H1 (cell line): ENCODE data around the gene PTDSS2. TPM values are rescaled to one million over a fixed set of nuclear protein-coding genes. Genes with fewer than 3 reads are reported as not detected.

ENCODE experiments used
- CTCF ChIA-PET: fragments of 300-600 bp; sonication (Branson Sonifier 250); formaldehyde crosslinking; loops from one replicate; lab custom pipeline; 2021; ENCODE audit not compliant: partially characterized antibody; lab: Charles Lee
- POLR2A ChIA-PET: fragments of 300-600 bp; sonication (Branson Sonifier 250); formaldehyde crosslinking; loops from one replicate; lab custom pipeline; 2021; ENCODE audit warnings: inconsistent platforms; ENCODE audit not compliant: partially characterized antibody; lab: Charles Lee
- DNase-seq, 2 experiments: peaks; one replicate each; pipeline versions ENCODE4 v3.0.0 to v3.0.0-alpha.2; 2010 to 2022; ENCODE audit warnings: low spot score in 2 of 2, low read depth in 1 of 2, mixed read lengths in 1 of 2
- FAIRE-seq: peaks from 2 replicates; lab custom pipeline; 2011; peaks lifted over from hg19 to GRCh38; lab: Jason Lieb, UNC
- H2AFZ ChIP-seq: 2 replicates; pipeline ENCODE4 v1.8.1; 2012; ENCODE audit warnings: low read length, inconsistent platforms
- H2AK5ac ChIP-seq: 2 replicates; pipeline ENCODE4 v1.6.1; 2013; ENCODE audit warnings: low read depth, low read length
- H2BK120ac ChIP-seq: replicated peaks from 2 replicates; pipeline ENCODE3; 2013; ENCODE audit warnings: low read depth, low read length, inconsistent platforms
- H2BK12ac ChIP-seq: 2 replicates; pipeline ENCODE4 v1.6.1; 2013; ENCODE audit warnings: low read depth, low read length
- H2BK15ac ChIP-seq: 2 replicates; pipeline ENCODE4 v1.6.1; 2013; ENCODE audit warnings: low read length
- H2BK20ac ChIP-seq: 2 replicates; pipeline ENCODE4 v1.6.1; 2013; ENCODE audit warnings: low read length
- H2BK5ac ChIP-seq: 2 replicates; pipeline ENCODE4 v1.6.1; 2013; ENCODE audit warnings: low read depth, low read length
- H3K14ac ChIP-seq: 2 replicates; pipeline ENCODE4 v1.6.1; 2013; ENCODE audit warnings: inconsistent platforms; ENCODE audit not compliant: insufficient read length
- H3K18ac ChIP-seq: 2 replicates; pipeline ENCODE4 v1.6.1; 2013; ENCODE audit warnings: low read length; ENCODE audit errors: extremely low read depth
- H3K23ac ChIP-seq: 2 replicates; pipeline ENCODE4 v1.6.1; 2013; ENCODE audit warnings: inconsistent platforms; ENCODE audit not compliant: insufficient read length
- H3K23me2 ChIP-seq: 2 replicates; pipeline ENCODE4 v1.6.1; 2013; ENCODE audit warnings: low read depth, low read length
- H3K27ac ChIP-seq: 2 replicates; pipeline ENCODE4 v1.6.1; 2011; ENCODE audit warnings: low read depth, low read length, inconsistent platforms
- H3K27me3 ChIP-seq, 4 experiments: replicated peaks in 1 of 4; 1 replicate in 1 of 4; 2 replicates in 3 of 4; pipeline versions ENCODE4 v1.6.1 to v1.8.1; 2011 to 2013; ENCODE audit warnings: low read length in 3 of 4, mild to moderate bottlenecking in 3 of 4, inconsistent platforms in 2 of 4, mixed read lengths in 2 of 4, moderate library complexity in 1 of 4; ENCODE audit not compliant: control insufficient read depth in 3 of 4, insufficient read depth in 3 of 4; ENCODE audit errors: extremely low read depth in 1 of 4
- H3K36me3 ChIP-seq, 4 experiments: 2 replicates each; pipeline versions ENCODE4 v1.6.1 to v1.8.1; 2011 to 2013; ENCODE audit warnings: mild to moderate bottlenecking in 4 of 4, low read length in 3 of 4, moderate library complexity in 2 of 4, control low read depth in 1 of 4, inconsistent platforms in 1 of 4; ENCODE audit not compliant: insufficient read depth in 4 of 4, control insufficient read depth in 2 of 4
- H3K4ac ChIP-seq: replicated peaks from 2 replicates; pipeline ENCODE3; 2013; ENCODE audit warnings: low read length, low read depth, mixed read lengths, inconsistent platforms; ENCODE audit not compliant: insufficient read length
- H3K4me1 ChIP-seq, 4 experiments: replicated peaks in 1 of 4; 1 replicate in 1 of 4; 2 replicates in 3 of 4; pipeline versions ENCODE4 v1.6.1 to v1.8.1; 2011 to 2013; ENCODE audit warnings: low read length in 3 of 4, inconsistent platforms in 2 of 4, mixed read lengths in 1 of 4; ENCODE audit not compliant: insufficient read depth in 4 of 4, control insufficient read depth in 3 of 4
- H3K4me2 ChIP-seq, 2 experiments: 2 replicates each; pipeline versions ENCODE4 v1.6.1 to v1.8.1; 2011 to 2013; ENCODE audit warnings: low read depth in 2 of 2, low read length in 2 of 2, control low read depth in 1 of 2, inconsistent platforms in 1 of 2, mild to moderate bottlenecking in 1 of 2; ENCODE audit not compliant: insufficient read depth in 1 of 2
- H3K4me3 ChIP-seq, 4 experiments: fragments of 200-600, 300-600 bp in 1 of 4; sonication (generic), shearing (Covaris generic), sonication (Bioruptor Twin) in 1 of 4; 2 replicates each; pipeline versions ENCODE4 v1.5.1 to v1.8.1; 2011 to 2016; ENCODE audit warnings: low read length in 4 of 4, low read depth in 3 of 4, control low read depth in 2 of 4, inconsistent platforms in 2 of 4, mild to moderate bottlenecking in 2 of 4, mixed read lengths in 1 of 4, moderate library complexity in 1 of 4; ENCODE audit not compliant: insufficient read depth in 2 of 4; ENCODE audit errors: extremely low read depth in 1 of 4
- H3K56ac ChIP-seq: replicated peaks from 2 replicates; pipeline ENCODE3; 2013; ENCODE audit warnings: low read depth, mild to moderate bottlenecking, mixed read lengths, low read length, inconsistent platforms; ENCODE audit not compliant: insufficient read length
- H3K79me1 ChIP-seq: 2 replicates; pipeline ENCODE4 v1.6.1; 2013; ENCODE audit warnings: low read depth, low read length, control low read depth
- H3K79me2 ChIP-seq, 2 experiments: 2 replicates each; pipeline versions ENCODE4 v1.6.1 to v1.8.1; 2012 to 2013; ENCODE audit warnings: low read length in 2 of 2, mild to moderate bottlenecking in 2 of 2, inconsistent platforms in 1 of 2; ENCODE audit not compliant: insufficient read depth in 2 of 2, control insufficient read depth in 1 of 2
- H3K9ac ChIP-seq, 4 experiments: replicated peaks in 1 of 4; 1 replicate in 1 of 4; 2 replicates in 3 of 4; pipeline versions ENCODE4 v1.6.1 to v1.8.1; 2011 to 2013; ENCODE audit warnings: low read depth in 3 of 4, low read length in 3 of 4, control low read depth in 2 of 4, mild to moderate bottlenecking in 2 of 4, moderate library complexity in 2 of 4, inconsistent platforms in 1 of 4; ENCODE audit errors: extremely low read depth in 1 of 4
- H3K9me3 ChIP-seq, 2 experiments: 2 replicates each; pipeline versions ENCODE4 v1.6.1 to v1.8.1; 2012 to 2013; ENCODE audit warnings: mild to moderate bottlenecking in 2 of 2, moderate library complexity in 2 of 2, control low read depth in 1 of 2, inconsistent platforms in 1 of 2, low read depth in 1 of 2, low read length in 1 of 2, mixed read lengths in 1 of 2; ENCODE audit not compliant: insufficient read depth in 2 of 2
- H4K20me1 ChIP-seq, 2 experiments: replicated peaks in 1 of 2; 2 replicates each; pipeline versions ENCODE3 to v1.8.1; 2011 to 2013; ENCODE audit warnings: inconsistent platforms in 2 of 2, low read length in 2 of 2, mild to moderate bottlenecking in 1 of 2; ENCODE audit not compliant: insufficient read depth in 2 of 2, control insufficient read depth in 1 of 2
- H4K5ac ChIP-seq: 2 replicates; pipeline ENCODE4 v1.6.1; 2013; ENCODE audit warnings: low read length, low read depth, mixed read lengths, inconsistent platforms; ENCODE audit not compliant: insufficient read length
- H4K8ac ChIP-seq: 2 replicates; pipeline ENCODE4 v1.8.0; 2013; ENCODE audit warnings: mild to moderate bottlenecking, moderate library complexity, low read length, inconsistent platforms; ENCODE audit not compliant: insufficient read depth; ENCODE audit errors: extremely low read depth
- H4K91ac ChIP-seq: replicated peaks from 2 replicates; pipeline ENCODE3; 2013; ENCODE audit warnings: low read length, mixed read lengths, inconsistent platforms; ENCODE audit not compliant: insufficient read length
- BRCA1 ChIP-seq: IDR thresholded peaks from 2 replicates; pipeline ENCODE4 v1.6.1; 2012; ENCODE audit warnings: low read depth, low read length, improper control_type of control experiment
- CBX8 ChIP-seq: fragments of 300-800, 300-1000 bp; sonication (generic); IDR thresholded peaks from 2 replicates; pipeline ENCODE4 v1.7.1; 2016; ENCODE audit warnings: low read depth, low read length, borderline replicate concordance
- CHD2 ChIP-seq: IDR thresholded peaks from 2 replicates; pipeline ENCODE4 v1.6.1; 2012; ENCODE audit warnings: low read length, improper control_type of control experiment
- JUND ChIP-seq: IDR thresholded peaks from 2 replicates; pipeline ENCODE4 v1.6.1; 2011; ENCODE audit warnings: mild to moderate bottlenecking, improper control_type of control experiment, low read length
- KDM1A ChIP-seq: fragments of 200-600, 300-600 bp; sonication (generic); IDR thresholded peaks from 2 replicates; pipeline ENCODE4 v1.7.1; 2016; ENCODE audit warnings: mild to moderate bottlenecking, low read length, borderline replicate concordance
- MAFK ChIP-seq: IDR thresholded peaks from 2 replicates; pipeline ENCODE4 v1.6.1; 2012; ENCODE audit warnings: low read depth, mild to moderate bottlenecking, improper control_type of control experiment, low read length
- RXRA ChIP-seq: IDR thresholded peaks from 2 replicates; pipeline ENCODE4 v1.6.1; 2011; ENCODE audit warnings: low read depth, mild to moderate bottlenecking, low read length, moderate library complexity; ENCODE audit not compliant: insufficient read depth
- SP1 ChIP-seq: IDR thresholded peaks from 2 replicates; pipeline ENCODE4 v1.6.1; 2011; ENCODE audit warnings: low read depth, low read length
- SP4 ChIP-seq: IDR thresholded peaks from 2 replicates; pipeline ENCODE4 v1.6.1; 2012; ENCODE audit warnings: low read length, inconsistent platforms
- YY1 ChIP-seq: IDR thresholded peaks from 2 replicates; pipeline ENCODE4 v1.6.1; 2011; ENCODE audit warnings: low read depth, mild to moderate bottlenecking, low read length
- WGBS, 2 experiments: shearing (Covaris generic) in 1 of 2; methylation state at CpG; one replicate each; pipeline versions ENCODE4 v1.1.6 to v1.1.7; 2013 to 2015; ENCODE audit warnings: low lambda C conversion rate in 2 of 2, mixed read lengths in 2 of 2, inconsistent platforms in 1 of 2, low coverage in 1 of 2, missing lambda C conversion rate in 1 of 2; ENCODE audit not compliant: insufficient replicate concordance in 2 of 2, insufficient coverage in 1 of 2, insufficient read length in 1 of 2; ENCODE audit errors: extremely low coverage in 1 of 2, missing lambda C conversion rate in 1 of 2; 5-methylcytosine and 5-hydroxymethylcytosine counted together
- polyA plus RNA-seq, 7 experiments: library from polyadenylated mRNA; depleted of rRNA in 3 of 7; stranded (reverse) in 5 of 7; unstranded in 2 of 7; fragments of >200 nt in 5 of 7; fragments of 200-250 nt in 2 of 7; gene quantifications; 1 replicate in 5 of 7; 2 replicates in 1 of 7; 4 replicates in 1 of 7; pipeline versions ENCODE4 v1.2.1 to v1.2.3, GENCODE V29; 2011 to 2013; ENCODE audit warnings: missing spikeins in 2 of 7, mixed read lengths in 2 of 7
- total RNA-seq: library from RNA; stranded (reverse); fragmentation: NEBNext Ultra II Directional; extraction: Animal tissue kit (Norgen Biotek cat#: 25700); gene quantifications from 2 replicates; pipeline ENCODE4 v1.2.1, GENCODE V29; 2021
- TF ChIP-seq, protein P1 (sequence below): IDR thresholded peaks from 2 replicates; pipeline ENCODE4 v1.6.1; 2011; ENCODE audit warnings: low read length, improper control_type of control experiment
- TF ChIP-seq, protein P2 (sequence below), 3 experiments: IDR thresholded peaks; 1 replicate in 2 of 3; 2 replicates in 1 of 3; pipeline versions ENCODE4 v1.5.1 to v1.6.1; 2011; ENCODE audit warnings: low read length in 3 of 3, mild to moderate bottlenecking in 3 of 3, inconsistent platforms in 2 of 3, low read depth in 1 of 3, moderate library complexity in 1 of 3; ENCODE audit not compliant: insufficient read depth in 1 of 3; ENCODE audit errors: control extremely low read depth in 1 of 3

Gene PTDSS2
- total and polyA plus RNA-seq, 2 of the 8 experiments (the other 6 are each of a cell fraction or from before 2014, with no cell fraction given): 48.7 to 68.2 TPM

DNA sequence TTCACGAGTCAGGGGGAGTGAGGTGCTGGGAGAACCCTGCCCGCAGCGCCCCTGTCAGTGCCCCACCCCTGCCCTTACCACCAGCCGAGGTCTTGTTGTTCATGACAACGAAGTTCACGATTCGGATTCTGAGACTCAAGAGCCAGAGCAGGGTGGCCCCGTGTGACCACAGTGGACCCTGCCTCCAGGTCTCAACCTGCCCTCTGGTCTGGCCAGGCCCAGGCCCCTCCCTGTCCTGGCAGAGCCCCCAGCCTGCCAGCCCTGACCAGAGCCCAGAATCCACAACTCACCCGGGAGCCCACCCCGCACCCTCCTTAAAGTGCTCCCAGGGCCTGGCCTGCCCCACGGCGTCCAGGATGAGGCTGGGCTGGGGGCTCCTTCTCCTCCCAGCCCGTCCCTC lies 18.2 kb upstream of the PTDSS2 start:
- 93% methylated on average over 13 of the region's 13 CpGs; no CpG with 5 or more reads in 1 of the 2 experiments for WGBS, 2 experiments
- FAIRE-seq: no peak
- no peak for TF ChIP-seq CHD2
- no peak for TF ChIP-seq CBX8
- TF ChIP-seq SP1: no peak
- TF ChIP-seq SP4: no peak
- TF ChIP-seq, protein P1, sequence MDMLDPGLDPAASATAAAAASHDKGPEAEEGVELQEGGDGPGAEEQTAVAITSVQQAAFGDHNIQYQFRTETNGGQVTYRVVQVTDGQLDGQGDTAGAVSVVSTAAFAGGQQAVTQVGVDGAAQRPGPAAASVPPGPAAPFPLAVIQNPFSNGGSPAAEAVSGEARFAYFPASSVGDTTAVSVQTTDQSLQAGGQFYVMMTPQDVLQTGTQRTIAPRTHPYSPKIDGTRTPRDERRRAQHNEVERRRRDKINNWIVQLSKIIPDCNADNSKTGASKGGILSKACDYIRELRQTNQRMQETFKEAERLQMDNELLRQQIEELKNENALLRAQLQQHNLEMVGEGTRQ: no peak
- TF ChIP-seq, protein P2, sequence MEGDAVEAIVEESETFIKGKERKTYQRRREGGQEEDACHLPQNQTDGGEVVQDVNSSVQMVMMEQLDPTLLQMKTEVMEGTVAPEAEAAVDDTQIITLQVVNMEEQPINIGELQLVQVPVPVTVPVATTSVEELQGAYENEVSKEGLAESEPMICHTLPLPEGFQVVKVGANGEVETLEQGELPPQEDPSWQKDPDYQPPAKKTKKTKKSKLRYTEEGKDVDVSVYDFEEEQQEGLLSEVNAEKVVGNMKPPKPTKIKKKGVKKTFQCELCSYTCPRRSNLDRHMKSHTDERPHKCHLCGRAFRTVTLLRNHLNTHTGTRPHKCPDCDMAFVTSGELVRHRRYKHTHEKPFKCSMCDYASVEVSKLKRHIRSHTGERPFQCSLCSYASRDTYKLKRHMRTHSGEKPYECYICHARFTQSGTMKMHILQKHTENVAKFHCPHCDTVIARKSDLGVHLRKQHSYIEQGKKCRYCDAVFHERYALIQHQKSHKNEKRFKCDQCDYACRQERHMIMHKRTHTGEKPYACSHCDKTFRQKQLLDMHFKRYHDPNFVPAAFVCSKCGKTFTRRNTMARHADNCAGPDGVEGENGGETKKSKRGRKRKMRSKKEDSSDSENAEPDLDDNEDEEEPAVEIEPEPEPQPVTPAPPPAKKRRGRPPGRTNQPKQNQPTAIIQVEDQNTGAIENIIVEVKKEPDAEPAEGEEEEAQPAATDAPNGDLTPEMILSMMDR (IDR thresholded peaks at IDR 0.05; ENCODE audit: control extremely low read depth in 1 of 3, insufficient read depth in 1 of 3, low read depth in 1 of 3, low read length in 3 of 3): no peak
- no peak for TF ChIP-seq MAFK
- no peak for TF ChIP-seq BRCA1
- TF ChIP-seq RXRA: no peak
- TF ChIP-seq YY1: no peak
- TF ChIP-seq KDM1A: no peak
- no peak for TF ChIP-seq JUND

More for the DNA sequence above, 18.2 kb upstream of the PTDSS2 start:
- peaks cover under 1% of the 10 kb centered on the region in 2 experiments; a peak in 2 of 4 replicates for H3K9me3 ChIP-seq
- H4K20me1 ChIP-seq: no peaks in the 10 kb centered on the region
- no peaks in the 10 kb centered on the region for H3K23me2 ChIP-seq
- no peak overlapping the region for H2AFZ ChIP-seq
- H3K36me3 ChIP-seq: no peaks in the 10 kb centered on the region
- no peak overlapping the region for H3K18ac ChIP-seq
- H3K9ac ChIP-seq: no peak overlapping the region
- no peak overlapping the region for H4K91ac ChIP-seq
- H4K5ac ChIP-seq: no peak overlapping the region
- no peak overlapping the region for H3K27ac ChIP-seq
- no peak overlapping the region for H3K23ac ChIP-seq
- H2AK5ac ChIP-seq: no peak overlapping the region
- no peaks in the 10 kb centered on the region for H3K27me3 ChIP-seq
- no peak overlapping the region for H3K14ac ChIP-seq
- no peak overlapping the region for H3K4ac ChIP-seq
- no peak overlapping the region for H2BK15ac ChIP-seq
- H3K79me2 ChIP-seq: no peaks in the 10 kb centered on the region
- no peak overlapping the region for H2BK5ac ChIP-seq
- DNase-seq: no peak
- H2BK12ac ChIP-seq: no peak overlapping the region
- H4K8ac ChIP-seq: no peak overlapping the region
- H3K79me1 ChIP-seq: no peaks in the 10 kb centered on the region
- H2BK20ac ChIP-seq: no peak overlapping the region
- no peak overlapping the region for H2BK120ac ChIP-seq
- H3K56ac ChIP-seq: no peak overlapping the region
- ChIA-PET CTCF (interaction anchor here (0.8 to 1.7 kb wide), 2 partner anchors 16 to 17 kb away, joined by 3 to 5 read pairs; partner anchors contain the start of gene SIGIRR), POLR2A (no interaction called here)
- H3K4me2 ChIP-seq: no peak overlapping the region
- no peak overlapping the region for H3K4me3 ChIP-seq
- no peaks in the 10 kb centered on the region; a peak in 1 of 7 replicates for H3K4me1 ChIP-seq
